Stimulated activated CD8-positive, alpha-beta memory T cell treated with anti-CD3 and anti-CD28 coated beads, Interleukin-7, amount 100 ng/mL, for 24 hours (primary cell): ENCODE measurements around the gene ZNF275.
"Not testable (repeated sequence)": the region's sequence is repeated elsewhere in the genome, so short reads cannot be mapped to it uniquely, and the experiment has no call there.

Source experiments
- DNase-seq: peaks from one replicate; pipeline ENCODE4 v3.0.0-alpha.2; 2020; ENCODE audit warnings: low read depth

Gene ZNF275

DNA sequence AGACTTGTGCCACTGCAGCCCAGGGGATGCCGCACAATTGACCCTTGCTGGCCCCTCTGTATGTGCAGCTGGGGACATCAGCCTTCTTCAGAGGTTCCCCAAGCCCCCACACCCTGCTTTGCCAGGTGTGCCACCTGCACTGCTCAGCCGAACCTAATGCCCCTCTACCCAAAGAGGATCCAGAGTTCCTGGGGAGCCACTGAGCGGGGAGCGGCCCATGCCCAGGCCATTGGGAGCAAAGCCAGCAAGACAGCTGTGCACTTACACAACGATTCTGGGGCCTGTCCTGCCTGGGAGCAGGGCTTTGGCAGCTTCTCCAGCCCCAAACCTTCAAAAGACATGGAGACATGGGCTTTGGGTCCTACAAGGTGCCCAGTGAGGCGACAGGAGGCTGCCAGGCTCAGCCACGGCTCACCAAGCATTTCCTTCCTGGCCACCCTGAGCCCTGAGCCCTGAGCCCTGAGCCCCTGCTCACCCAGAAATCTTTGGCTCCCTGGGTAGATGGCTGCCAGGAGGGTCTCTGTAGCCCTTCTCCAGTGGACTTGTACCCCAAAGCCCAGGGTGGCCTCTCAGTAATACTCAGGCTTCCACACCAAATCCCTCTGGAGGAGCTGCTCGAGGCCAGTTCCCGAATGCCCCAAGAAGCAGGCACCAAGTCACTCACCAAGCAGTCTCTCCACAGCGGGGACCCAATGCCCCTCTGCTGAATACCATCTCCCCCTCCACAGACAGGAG lies 54.2 kb downstream of the ZNF275 start:
- no peak for DNase-seq

DNA sequence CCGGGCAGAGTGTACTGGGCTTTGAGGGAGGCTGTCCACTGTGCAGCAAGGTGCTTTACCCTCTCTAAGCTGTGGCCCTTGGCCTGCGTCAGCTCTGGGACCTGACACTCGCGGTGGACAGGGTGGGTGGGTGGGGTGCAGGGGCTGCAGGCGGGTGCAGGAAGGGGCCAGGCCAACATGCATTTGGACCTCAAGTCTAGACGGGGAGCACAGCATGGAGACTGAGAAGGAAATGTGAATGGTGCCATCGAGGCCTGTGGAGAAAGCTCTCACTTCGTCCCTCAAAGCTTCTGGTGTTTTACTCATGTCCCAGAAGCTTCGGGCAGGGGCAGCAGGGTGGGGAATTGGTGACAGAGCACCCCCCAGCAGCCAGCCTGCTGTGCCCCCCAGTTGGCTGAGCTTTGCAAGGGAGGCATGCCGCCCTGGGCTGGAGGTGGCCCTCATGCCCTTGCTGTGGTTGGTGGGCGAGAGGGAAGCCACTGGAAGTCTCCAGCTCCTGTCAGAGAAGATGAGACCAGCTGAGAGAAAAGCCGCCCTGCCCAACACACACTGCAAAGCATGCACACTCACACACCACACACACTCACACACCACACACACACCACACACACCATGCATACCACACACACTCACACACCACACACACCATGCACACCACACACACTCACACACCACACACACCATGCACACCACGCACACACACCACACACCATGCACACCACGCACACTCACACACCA lies 54.9 kb downstream of the ZNF275 start:
- DNase-seq, result no peak

DNA sequence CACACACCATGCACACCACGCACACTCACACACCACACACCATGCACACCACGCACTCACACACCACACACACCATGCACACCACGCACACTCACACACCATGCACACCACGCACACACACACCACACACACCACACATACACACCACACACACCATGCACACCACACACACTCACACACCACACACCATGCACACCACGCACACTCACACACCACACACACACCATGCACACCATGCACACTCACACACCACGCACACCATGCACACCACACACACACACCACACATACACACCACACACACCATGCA lies 55.5 kb downstream of the ZNF275 start:
- not testable (repeated sequence) for DNase-seq

DNA sequence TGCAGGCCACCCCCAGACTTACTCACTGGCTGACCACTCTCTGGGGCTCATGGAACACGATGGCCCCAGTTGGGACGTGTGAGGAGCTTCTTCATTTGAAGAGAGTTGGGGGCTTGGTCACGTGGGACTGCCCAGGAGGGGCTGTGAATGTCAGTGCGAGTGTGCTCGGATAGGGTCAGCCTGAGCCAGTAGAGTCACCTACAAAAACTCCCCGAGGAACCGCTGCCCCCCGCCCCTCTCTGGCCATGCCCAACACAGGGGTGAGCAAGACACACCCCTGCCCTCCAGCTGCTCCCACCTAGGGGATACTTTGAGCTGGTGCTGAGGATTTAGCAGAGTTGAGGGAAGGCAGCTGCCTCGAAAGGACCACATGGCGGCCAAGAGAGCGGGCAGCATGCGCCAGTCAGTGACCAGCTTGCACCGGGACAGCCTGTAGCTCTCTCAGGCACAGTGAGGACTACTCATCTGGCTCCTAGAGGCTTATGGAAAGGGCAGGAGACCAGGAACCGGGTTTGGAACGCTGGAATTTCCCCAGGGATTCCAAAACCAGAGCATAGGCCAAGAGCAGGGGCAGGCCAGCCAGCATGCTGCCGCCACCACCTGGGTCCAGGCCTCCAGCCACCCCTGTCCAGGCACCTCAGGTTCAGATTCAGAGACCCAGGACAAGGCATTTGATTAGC lies 58.8 kb downstream of the ZNF275 start:
- DNase-seq, result no peak

- DNase-seq, result no peak
Observed at GRCh38 chrX:153394612-153395011, 60.7 kb downstream of the ZNF275 start.

GRCh38 chrX:153395613-153396319 lies 61.8 kb downstream of the ZNF275 start:
- DNase-seq, result no peak

DNA sequence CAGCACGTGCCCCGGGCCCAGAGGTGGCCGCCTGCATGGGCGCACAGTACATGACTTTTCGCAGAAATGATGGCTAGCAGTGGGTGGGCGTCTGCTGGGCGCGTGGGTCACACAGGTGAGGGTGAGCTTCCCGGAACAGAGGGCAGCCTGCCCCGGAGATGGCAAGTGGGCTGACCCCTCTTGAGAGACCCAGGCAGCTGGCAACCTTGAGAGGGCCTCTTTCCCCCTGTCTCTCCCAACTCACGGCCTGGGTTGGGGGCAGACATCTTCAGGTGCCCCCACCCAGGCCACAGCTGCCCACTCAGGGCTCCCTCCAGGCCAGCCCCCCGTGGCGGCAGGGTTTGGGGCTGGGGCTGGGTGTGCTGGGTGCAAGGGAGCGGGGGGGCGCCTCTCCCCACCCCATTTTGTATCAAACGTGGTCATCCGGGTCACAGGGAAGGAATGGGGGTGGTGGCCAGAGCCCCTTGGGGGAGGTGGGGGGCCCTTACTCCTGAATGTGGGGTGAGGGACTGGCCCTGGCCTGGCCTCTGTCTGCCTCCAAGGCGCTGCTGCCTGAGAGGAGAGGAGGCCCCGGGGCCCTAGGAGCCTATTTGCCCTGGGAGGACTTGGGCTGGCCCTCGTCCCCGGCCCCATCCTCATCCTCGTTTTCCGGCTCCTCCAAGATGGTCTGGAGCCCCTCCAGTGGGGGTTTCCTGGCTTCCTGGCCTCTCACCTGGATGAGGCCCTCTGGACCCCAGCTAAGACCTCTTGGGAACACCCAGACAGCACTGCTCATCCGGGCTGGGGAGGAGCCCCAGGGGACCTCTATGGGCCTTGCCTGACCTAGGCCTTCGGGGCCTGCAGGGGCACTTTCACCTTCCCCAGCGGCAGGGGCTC lies 62.6 kb downstream of the ZNF275 start:
- no peak for DNase-seq

- DNase-seq, result no peak
Observed at GRCh38 chrX:153397256-153397960, 63.5 kb downstream of the ZNF275 start.

GRCh38 chrX:153398275-153398960 lies 64.5 kb downstream of the ZNF275 start:
- DNase-seq, result no peak

DNA sequence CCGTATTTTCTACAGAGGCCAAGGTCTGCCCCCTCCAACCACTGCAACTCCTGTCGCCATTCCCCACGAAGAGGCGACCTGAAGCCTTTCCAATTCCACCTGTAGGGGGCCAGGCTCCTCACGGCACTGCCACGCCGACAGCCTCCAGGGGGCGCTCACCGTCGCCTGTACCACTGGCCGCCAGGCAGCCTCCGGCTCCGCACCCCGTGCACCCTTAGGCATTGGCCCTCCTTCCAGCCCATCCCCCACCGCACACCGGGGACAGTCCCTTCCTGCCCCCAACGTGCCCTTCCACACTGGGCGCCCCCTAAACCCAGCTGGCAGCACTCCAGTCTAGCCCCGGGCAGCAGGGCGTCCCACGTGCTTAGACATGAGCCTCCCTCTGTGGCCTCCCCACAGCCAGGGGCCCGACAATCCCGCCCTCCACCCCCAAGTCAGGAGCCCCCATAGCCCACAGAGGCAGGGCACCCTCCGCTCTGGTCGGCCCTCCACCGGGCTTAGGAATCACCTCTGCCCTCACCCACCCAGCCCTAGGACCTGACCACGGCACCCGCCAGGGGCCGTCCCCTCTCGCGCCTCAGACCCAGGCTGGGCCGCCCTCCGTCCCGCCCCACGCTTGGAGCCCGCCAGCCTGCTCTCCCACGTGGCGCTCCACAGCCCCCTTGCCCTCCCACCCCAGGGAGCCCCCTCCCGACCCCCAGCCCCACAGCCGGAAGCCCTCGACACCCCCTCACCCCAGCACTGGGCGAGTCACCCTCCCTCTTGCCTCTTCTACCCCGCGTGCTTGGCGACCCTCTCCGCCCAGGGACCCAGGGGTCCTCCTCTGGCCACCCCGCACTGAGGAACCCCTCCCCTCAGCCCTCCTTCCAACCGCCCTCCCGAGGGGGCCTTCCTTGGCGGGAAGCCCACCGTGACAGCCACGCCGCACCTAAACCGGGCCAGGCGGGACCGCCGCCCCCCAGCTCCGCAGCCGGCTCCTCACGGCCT lies 66.5 kb downstream of the ZNF275 start:
- DNase-seq, result peak; percentile 19

DNA sequence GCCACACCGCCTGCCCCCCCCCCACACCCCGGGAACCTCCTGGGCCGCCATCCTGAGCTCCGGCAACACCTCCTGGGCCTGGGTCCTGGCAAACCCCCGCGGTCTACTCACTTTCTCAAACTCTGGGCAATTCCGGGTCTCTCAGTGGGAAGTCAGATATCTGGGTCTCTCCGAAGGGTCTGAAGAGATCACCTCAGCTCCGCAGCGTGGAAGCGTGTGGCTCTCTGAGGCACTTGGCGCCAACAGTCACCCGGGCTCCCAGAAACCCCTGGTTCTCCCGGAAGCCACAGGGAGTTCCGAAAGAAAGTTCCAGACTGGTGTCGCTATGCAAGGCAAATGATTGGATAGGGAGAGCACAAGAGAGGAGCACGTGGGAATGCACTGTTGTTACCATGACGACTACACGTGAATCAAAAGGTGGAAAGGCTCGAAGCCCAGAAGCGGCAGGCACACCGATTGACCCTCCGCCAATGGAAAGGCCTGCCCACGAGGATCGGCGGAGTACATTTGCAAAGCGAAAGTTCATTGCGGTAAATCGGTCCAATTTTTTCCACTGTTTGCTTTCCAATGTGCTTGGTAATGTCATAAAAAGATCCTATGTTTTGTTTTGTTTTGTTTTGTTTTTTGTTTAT lies 67.3 kb downstream of the ZNF275 start, which contains the start of gene PNMA6E:
PNMA6E (minus strand) TSS at position 218 of the 632 bp plus-strand sequence. CDS start 2,501 bp downstream, outside the sequence.
- DNase-seq, result no peak
